HG03066 (cell line): Measurements from ENCODE around the gene RGL2.
"Not testable (repeated sequence)": the region's sequence is repeated elsewhere in the genome, so short reads cannot be mapped to it uniquely, and the experiment has no call there.

ENCODE experiments used
- ATAC-seq: cut with Tn5 transposase; IDR thresholded peaks from one replicate; pipeline ENCODE4 v1.9.1; 2021; ENCODE audit warnings: low read depth; ENCODE audit not compliant: unreplicated experiment

The RGL2 gene

DNA sequence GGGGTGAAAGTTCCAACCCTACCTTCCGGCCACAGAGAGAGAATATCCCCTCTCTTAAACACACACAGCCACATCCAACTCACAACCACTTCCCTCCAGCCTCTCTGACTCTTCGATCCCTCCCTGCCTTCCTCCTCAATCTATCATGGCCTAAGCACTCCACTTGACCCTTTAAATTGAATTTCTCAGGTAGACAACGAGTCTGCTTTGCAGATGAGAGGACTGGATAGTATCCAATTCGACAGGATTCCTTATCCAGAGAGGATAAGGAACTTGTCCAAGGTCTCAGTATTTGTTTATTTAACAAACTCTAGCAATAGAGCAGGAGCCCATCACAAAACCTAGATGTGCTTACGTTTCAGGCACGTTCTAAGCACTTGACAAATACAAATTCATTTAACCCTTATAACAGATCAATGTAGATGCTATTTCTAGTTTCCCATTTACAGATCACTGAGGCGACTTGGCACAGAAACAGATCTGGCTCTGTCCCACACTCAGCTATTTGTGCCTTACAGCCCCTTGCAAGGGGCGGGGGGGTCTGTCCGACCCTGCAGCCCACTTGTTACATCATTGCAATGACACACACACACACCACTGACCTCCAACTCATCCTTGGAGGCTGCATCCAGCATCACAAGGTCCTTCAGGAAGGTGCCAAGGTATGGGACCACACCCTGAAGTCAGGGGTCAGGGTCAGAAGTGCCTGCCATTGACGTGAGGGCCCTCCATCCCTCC, 4.5 kb downstream of the RGL2 start:
- ATAC-seq: no peak

- no peak for ATAC-seq
Observed at GRCh38 chr6:33292996-33293682, 5.6 kb downstream of the RGL2 start.

- no peak for ATAC-seq
Observed at GRCh38 chr6:33290459-33290858, 8.3 kb downstream of the RGL2 start.

DNA sequence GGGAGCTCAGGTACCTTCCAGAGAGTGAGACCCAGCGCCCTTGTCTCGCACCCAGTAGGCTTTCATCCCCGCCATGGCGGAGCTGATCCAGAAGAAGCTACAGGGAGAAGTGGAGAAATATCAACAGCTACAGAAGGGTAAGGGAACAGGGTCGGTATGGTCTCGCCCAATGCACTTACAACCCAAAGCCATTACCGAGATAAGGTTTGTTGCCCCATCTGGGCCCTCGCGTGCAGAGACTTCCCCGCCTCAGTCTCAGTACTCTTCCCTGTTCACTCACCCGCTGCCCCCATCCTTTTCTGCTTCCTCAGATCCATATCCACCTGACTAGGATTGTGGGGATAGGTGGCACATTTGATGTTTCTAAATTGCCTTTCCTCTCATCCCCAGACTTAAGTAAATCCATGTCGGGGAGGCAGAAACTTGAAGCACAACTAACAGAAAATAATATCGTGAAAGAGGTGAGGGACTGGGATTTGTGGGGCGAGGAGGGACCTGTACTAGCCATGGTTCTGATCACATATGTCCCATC, 8.9 kb downstream of the RGL2 start:
- ATAC-seq: no peak

DNA sequence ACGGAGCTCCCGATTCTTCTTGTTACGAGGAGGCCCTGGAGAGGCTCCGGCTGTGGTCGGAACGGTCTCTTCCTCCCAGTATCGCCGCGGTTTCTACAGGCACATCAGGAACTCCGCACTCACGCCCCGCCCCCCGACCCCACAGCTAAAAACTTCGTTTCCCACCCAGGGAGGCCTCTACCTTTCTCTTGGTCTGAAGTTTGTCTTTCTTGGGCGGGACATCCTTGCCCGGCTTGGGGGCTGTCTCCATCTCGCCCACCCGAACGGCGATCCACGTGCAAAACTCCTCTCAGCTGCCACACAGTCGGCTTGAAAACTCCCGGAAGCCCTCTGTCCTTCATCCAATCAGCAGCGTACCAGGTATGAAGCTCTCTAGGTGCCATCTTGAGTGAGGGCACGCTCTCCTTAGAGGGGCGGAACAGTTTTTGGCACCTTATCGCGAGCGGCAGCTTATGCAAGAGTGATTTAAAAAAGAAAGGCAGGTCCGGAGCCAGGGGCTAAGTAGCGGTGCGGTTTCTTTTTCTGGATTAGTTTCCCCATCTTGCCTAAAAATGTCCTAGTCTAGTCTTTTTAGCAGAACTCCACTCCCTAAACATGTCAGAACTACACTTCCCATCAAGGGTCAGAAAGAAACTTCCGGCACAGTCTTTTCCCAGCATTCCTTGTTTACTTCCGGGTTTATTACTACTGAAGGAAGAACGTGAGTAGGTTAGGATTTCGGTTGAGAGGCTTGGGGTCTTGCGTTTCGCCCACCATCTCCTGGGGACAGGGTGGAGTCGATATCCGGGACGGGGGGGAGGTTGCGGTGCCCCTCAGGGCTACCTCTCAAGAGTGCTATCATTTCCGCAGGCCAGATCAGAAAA, 9.6 kb downstream of the RGL2 start, which contains the start of the genes PFDN6 and WDR46:
Gene PFDN6 (plus strand): TSS at position 681 of the 863 bp plus-strand sequence. CDS start 256 bp downstream, outside the sequence.
Gene WDR46 (minus strand): TSS at position 319 of the 863 bp plus-strand sequence. CDS start 69 bp downstream, at position 250.
- peak; percentile 87 for ATAC-seq

DNA sequence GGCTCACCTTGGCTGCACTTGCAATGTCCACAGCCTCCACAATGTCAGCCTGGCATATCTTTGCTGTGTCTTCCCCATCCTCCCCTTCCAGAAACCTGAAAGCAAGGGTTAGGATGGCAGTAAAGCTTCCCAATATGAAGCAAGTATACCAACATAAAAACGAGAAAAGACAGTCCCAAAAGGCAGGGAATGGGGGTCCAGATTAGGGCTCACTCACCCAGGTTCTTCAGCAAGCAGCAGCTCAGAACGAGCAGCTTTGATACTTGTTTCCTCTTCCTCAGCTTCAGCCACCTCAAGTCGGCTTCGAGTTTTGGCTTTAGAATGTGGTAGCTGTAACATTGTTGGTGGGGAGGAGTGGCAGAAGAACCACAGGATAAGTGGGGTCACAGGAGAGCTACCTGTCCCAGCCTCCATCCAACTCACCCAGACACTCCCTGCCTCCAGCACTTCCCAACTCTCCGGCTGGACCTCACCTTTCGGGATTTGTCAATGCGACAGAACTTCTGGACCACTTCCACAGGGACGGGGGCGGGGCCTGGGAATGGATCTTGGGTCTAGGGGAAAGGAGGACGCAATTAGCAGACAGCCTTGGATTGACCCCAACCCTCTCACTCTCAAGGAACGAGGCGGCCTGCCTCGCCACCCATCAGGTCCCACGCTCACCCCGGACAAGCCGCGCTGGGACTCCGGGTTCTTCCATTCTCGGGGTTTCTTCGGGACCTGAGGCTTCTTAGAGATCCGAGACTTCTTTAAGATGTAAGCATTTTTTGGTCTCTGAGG, 10.4 kb downstream of the RGL2 start:
- no peak for ATAC-seq

- ATAC-seq: no peak
Observed at GRCh38 chr6:33286946-33287914, 11.5 kb downstream of the RGL2 start.

GRCh38 chr6:33285214-33285613, 13.5 kb downstream of the RGL2 start:
- ATAC-seq: not testable (repeated sequence)

GRCh38 chr6:33280539-33280938, 18.2 kb downstream of the RGL2 start:
- ATAC-seq: no peak

DNA sequence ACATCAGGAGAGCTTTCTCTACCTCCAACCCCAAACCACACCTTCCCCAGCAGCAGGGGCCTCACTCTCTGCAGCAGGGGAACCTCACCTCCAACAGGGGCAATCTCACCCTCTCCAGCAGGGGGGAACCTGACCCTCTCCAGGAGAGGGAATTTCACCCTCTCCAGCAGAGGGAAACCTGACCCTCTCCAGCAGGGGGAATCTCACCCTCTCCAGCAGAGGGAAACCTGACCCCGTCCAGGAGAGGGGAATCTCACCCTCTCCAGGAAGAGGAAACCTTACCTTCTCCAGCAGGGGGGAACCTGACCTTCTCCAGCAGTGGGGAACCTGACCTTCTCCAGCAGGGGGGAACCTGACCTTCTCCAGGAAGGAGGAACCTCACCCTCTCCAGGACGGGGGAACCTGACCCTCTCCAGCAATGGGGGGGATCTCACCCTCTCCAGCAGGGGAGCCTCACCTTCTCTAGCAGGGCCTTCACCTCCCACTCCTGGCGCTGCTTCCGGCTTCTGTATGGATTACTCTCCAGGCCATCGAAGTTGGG, 18.7 kb downstream of the RGL2 start:
- no peak for ATAC-seq

DNA sequence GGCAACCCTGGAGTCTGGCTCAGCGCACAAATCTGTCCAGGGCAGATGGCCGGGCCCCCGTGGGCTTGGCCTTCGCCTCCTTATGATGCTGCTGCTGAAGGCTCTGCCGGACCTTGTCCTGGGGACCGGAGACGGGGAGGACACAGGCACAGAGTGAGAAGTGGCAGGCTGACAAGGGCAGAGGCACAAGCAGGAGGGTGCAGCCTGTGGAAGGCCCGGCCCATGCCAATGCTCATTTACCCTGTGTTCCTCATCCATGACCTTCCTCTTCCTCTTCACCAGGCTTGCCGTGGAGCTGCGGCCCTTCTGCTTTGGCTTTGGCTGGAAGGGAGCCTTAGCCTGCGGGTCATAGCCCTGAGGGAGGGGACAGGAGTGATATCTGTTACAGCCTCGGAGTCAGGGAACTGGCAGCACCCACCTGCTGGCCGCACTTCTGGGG, 19.5 kb downstream of the RGL2 start:
- no peak for ATAC-seq

GRCh38 chr6:33278810-33279209, 19.9 kb downstream of the RGL2 start:
- ATAC-seq: no peak

GRCh38 chr6:33278392-33278741, 20.4 kb downstream of the RGL2 start:
- ATAC-seq: no peak

GRCh38 chr6:33277663-33278391, 20.9 kb downstream of the RGL2 start:
- no peak for ATAC-seq

- ATAC-seq: peak; percentile 63
Observed at GRCh38 chr6:33276864-33277662, 21.7 kb downstream of the RGL2 start, which contains the start of gene B3GALT4. Gene B3GALT4, plus strand, starts transcription at chr6:33277123. Its CDS starts 297 bp downstream, at chr6:33277420.

DNA sequence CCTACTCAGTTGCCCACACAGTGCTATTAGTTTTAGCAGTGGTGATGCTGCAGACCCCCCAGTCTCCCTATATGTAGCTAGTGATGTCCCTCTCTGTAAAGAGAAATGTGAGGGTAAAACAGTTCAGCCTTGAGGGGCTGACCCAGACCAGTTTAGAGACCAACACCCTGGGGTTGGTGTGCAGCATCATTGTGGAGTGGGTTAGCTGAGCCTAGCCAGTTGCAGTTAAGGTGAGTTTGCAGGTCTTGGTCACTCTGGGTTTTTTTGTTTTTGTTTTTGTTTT, 22.2 kb downstream of the RGL2 start:
- ATAC-seq: no peak
